Stimulated activated CD4-positive, alpha-beta T cell treated with anti-CD3 and anti-CD28 coated beads, Interleukin-4, amount 100 ng/mL, for 48 hours (primary cell): ENCODE measurements around the gene CYBC1.
"Not testable (repeated sequence)": the region's sequence is repeated elsewhere in the genome, so short reads cannot be mapped to it uniquely, and the experiment has no call there.

Source experiments
- DNase-seq, 2 donors: peaks; one replicate each; pipeline ENCODE4 v3.0.0-alpha.2; 2020; ENCODE audit warnings: low read depth in 2 of 2

The CYBC1 gene

DNA sequence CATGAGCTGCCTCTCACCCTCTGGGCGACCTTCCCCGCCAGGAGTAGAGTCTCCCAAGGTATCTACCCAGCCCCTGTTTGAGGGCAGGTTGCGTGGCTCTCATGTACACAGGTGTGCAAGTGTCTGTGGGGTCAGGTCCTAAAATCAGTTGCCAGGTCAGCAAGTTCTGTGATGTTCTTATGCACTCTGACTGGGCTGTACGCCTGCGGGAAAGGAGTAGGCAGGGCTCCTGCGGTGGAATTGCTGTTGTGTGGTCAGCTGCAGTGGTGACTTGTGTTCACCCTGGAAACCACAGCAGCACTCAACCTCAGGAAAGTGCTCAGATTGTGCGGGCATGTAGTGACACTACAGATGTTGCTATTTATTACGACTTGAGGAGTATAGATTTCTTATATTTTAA is 27.4 kb upstream of the CYBC1 start:
- DNase-seq, result no peak

DNA sequence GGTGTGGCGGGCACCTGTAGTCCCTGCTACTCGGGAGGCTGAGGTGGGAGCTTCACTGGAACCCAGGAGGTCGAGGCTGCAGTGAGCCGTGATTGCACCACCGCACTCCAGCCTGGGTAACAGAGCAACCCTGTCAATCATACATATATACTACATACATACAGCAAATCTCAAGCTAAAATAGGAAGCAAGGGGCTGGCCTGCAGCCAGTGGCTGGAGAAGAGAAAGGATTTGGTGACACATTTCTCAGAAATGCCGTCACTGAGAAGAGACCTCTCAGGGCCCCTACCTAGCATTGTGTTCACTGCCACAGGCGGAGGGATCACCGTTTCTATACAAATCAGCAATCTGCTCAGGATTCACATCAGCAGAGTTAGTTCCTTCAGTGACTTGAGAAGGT is 24.9 kb upstream of the CYBC1 start:
- no peak for DNase-seq

DNA sequence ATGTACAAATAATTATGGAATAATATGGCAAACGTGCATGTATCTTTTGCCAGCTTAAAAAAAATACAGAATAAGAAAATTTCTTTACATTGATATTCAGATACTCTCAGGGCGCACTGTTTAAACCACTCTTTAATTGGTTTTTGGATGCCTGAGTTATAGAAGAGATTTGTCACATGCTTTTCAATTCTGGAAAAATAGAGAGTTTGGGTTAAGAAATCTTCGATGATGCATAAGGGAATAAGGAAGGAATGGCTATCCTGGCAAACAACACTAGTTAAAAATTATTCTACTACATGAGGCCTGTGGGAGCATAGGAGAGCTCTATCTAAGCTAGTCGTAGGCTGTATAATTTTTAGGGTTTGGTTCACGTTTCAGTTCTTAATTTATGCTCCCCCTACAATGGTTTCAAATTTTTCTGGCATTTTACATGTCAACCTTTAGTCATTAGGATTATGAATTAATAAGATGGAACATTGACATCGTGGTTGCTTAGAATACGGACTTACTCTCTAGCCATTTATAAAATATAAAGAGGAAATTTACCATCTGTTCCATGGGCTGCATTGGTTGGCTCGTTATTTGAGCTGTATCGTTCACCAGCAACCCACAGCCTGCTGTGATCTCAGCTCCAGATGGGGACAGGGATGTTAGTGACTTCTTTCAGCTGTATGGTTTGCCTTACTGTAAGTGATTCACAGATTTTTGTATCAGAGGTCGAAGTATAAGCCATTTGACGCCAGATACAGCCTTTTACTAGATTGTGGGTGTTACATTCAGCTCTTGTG is 23.9 kb upstream of the CYBC1 start:
- no peak for DNase-seq

GRCh38 chr17:82470065-82470464 is 19.5 kb upstream of the CYBC1 start:
- no peak for DNase-seq

- DNase-seq, result no peak
Observed at GRCh38 chr17:82468692-82469091, 18.1 kb upstream of the CYBC1 start.

- DNase-seq, result no peak
Observed at GRCh38 chr17:82465023-82465603, 14.6 kb upstream of the CYBC1 start.

GRCh38 chr17:82464567-82464929 is 14.0 kb upstream of the CYBC1 start:
- DNase-seq, result no peak

GRCh38 chr17:82463925-82464566 is 13.5 kb upstream of the CYBC1 start:
- no peak for DNase-seq

- no peak for DNase-seq
Observed at GRCh38 chr17:82463391-82463790, 12.8 kb upstream of the CYBC1 start.

DNA sequence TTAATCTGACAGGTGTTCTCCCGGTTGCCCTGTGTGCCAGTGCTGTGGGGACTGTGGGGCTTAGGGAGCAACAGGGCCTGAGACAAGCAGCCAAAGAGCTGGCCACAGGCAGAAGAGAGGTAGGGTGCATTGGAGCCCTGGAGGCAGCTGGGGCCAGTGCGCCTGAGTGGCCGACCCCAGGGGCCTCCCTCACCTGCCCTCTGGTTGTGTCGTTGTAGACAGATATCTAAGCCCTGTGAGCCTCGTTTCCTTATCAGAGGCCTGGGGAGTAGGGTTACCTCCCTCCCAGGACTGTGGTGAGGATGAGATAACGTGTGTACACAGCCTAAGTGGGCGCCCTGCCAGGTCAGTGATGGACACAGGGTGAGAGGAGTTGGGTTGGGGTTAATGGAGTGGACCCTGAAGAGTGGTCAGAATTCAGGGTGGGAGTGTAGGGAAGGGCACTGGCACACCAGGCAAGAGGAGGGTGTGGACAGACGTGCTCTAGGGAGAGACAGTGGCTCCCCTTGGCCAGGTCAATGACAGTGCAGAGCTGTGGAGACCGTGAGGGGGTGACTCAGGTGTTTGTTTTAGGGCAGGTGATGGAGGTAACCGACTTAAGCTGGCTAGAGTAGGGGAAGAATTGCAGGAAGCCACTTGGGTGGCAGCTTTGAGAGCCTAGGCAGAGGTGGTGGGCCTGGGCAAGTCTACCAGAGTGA is 11.4 kb upstream of the CYBC1 start:
- no peak for DNase-seq

GRCh38 chr17:82459936-82460335 is 9.4 kb upstream of the CYBC1 start:
- DNase-seq, result not testable (repeated sequence)

- no peak for DNase-seq
Observed at GRCh38 chr17:82458885-82459424, 8.4 kb upstream of the CYBC1 start.

DNA sequence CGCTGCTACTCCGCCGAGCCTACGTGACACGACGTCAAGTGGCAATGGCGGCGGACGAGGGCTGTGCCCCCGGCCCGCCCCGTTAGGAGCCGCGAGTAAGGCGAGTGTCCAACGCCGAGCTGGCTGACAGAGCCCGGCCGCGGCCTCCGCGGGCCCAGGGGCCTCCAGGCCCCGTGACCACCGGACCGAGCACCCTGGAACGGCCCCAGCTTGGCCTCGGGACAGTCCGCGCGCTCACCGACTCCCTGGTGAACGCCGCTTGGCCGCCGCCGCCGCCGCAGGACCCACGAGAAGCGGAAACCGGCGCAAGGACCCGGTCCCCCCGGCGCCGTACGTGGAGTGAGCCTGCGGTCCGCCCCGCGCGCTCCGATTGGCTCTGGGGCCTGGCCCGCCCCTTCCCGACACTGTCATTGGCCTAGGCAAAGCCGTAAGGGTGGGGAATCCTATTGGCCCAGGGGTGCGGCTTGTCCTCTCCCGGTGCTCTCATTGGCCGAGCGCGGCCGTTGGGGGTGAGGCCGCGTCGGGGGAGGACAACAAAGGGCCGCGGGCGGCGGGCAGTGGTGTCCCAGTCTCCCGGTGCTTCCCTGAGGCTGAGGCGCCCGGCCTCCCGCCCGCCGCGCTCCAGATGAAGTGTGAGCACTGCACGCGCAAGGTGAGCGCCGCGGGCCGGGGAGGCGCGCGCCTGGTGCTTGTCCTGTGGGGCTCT is 7.8 kb upstream of the CYBC1 start, which contains the start of gene NARF:
Gene NARF (plus strand): TSS at position 563 of the 706 bp plus-strand sequence. CDS start 63 bp downstream, at position 626.
- peak; percentile 90 to 95 for DNase-seq

GRCh38 chr17:82457929-82458178 is 7.3 kb upstream of the CYBC1 start:
- no peak for DNase-seq

DNA sequence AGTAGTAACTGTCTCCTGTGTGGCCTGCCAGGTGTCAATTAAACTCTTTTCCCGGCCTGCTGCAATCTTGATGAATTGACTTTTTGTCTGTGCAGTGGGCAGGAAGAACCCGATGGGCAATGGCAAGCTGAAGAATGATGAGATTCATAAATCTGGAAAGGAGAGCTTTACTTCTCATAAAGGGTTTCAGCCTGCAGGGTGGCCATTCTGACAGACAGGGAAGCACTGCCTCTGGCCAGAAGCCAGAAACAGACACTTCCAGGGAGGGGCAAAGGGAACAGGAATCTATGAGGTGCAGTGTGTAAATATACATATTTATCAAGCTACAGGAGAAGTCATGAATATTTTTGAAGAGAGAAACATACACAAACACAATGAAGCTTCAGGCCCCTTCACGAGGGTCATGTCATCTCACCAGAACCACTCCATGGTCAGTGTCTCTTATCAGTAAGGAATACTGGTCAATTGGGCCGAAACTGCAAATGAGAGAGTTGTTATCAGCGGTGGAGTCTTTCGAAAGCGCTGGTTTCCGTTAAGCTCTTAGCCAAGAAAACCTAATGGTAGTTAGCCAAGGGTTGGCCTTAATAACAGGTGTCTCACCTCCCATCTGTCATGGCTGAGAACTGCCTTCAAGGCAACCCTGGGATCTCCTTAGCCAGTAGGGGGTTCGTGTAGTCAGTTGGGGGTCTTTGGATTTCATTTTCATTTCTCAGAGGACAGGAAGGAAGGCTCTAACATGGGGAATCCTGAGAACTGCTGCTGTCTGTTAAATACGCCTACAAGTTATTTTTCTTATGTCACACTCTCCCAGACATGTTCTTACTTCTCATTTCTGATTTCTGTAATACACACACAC is 6.7 kb upstream of the CYBC1 start:
- DNase-seq, result no peak

DNA sequence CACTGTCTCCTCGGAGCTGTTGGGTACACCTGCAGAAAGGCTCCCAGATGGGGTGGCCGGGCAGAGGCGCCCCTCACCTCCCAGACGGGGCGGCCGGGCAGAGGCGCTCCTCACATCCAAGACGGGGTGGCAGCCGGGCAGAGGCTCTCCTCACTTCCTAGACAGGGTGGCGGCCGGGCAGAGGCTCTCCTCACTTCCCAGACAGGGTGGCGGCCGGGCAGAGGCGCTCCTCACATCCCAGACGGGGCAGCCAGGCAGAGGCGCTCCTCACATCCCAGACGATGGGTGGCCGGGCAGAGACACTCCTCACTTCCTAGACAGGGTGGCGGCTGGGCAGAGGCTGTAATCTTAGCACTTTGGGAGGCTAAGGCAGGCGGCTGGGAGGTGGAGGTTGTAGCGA is 3.2 kb upstream of the CYBC1 start:
- DNase-seq, result not testable (repeated sequence)

- DNase-seq, result not testable (repeated sequence)
Observed at GRCh38 chr17:82453151-82453550, 2.6 kb upstream of the CYBC1 start.

GRCh38 chr17:82452162-82452561 is 1.6 kb upstream of the CYBC1 start:
- no peak for DNase-seq

GRCh38 chr17:82449883-82450356 is 632 bp downstream of the CYBC1 start:
- DNase-seq, result peak; percentile 33 to 34

DNA sequence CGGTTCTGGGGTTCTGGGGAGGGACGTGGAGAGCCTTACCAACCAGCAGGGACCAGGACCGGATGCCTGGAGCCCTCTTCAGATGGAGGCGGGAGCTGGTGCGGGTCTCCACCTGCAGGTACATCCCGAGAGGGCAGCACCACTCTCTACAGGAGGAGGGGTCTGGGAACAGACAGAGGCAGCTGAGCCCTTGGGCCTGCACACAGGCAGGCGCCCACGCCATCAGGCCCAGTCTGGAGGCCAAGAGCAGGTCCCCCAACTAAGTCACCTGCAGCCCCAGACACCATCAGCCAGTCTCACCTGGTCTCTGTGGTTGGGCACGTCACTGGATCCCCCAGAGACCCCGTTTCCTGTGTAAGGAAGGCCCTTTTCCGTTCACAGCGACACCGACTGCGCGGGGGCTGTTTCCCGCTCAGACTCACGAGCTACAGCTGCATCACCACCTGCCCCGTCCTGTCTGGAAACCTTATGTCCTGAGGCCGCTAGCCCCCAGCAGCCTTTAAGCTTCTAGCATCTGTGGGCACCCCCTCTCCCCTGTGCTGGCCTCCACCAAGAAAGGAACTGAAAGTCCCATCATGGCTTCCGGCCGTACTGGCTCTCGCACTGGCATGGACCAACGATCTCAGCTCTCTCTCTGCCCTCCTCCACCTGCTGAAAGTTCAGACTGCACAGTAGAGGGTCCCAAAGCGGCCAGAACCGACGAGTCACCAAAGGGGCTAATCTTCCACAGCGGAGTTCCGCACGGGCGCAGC is 1.2 kb downstream of the CYBC1 start:
- peak; percentile 44 to 55 for DNase-seq
